Bronchial epithelial cell (primary cell): ENCODE measurements around the gene ZCCHC8. TPM values are rescaled to one million over a fixed set of nuclear protein-coding genes. Genes with fewer than 3 reads are reported as not detected.

Experiments used
- DNase-seq: peaks from one replicate; pipeline ENCODE4 v3.0.0-alpha.2; 2010; ENCODE audit warnings: low read depth
- FAIRE-seq: peaks from 2 replicates; lab custom pipeline; 2011; peaks lifted over from hg19 to GRCh38; lab: Jason Lieb, UNC
- H3K27me3 ChIP-seq: 2 replicates; pipeline ENCODE4 v1.5.1; 2011; ENCODE audit warnings: low read length; ENCODE audit not compliant: control insufficient read depth, insufficient read depth
- H3K36me3 ChIP-seq: 2 replicates; pipeline ENCODE4 v1.5.1; 2011; ENCODE audit warnings: low read length; ENCODE audit not compliant: control insufficient read depth, insufficient read depth
- H3K4me3 ChIP-seq: 2 replicates; pipeline ENCODE4 v1.5.1; 2011; ENCODE audit warnings: mild to moderate bottlenecking, low read depth, low read length, control low read depth
- CTCF ChIP-seq: IDR thresholded peaks from 2 replicates; pipeline ENCODE4 v1.5.1; 2011; ENCODE audit warnings: mild to moderate bottlenecking, moderate library complexity, low read length, control low read depth, inconsistent platforms; ENCODE audit not compliant: insufficient read depth, severe bottlenecking
- total RNA-seq: library from RNA; depleted of rRNA; stranded (reverse); fragments of >200 nt; gene quantifications from 2 replicates; pipeline ENCODE4 v1.2.1, GENCODE V29; 2014

ZCCHC8 gene
- total RNA-seq, 1 donor from 2014 or later: 12.9 TPM

GRCh38 chr12:122460061-122460460 lies 40.7 kb downstream of the ZCCHC8 start:
- FAIRE-seq: no peak
- no peak for DNase-seq

GRCh38 chr12:122459211-122459610 lies 41.5 kb downstream of the ZCCHC8 start:
- H3K27me3 ChIP-seq: no peaks in the 10 kb centered on the region
- FAIRE-seq: no peak
- no peak overlapping the region for H3K4me3 ChIP-seq
- H3K36me3 ChIP-seq: no peaks in the 10 kb centered on the region
- DNase-seq: no peak
- no peak for TF ChIP-seq CTCF

More at GRCh38 chr12:122460061-122460460, 40.7 kb downstream of the ZCCHC8 start:
- Histone ChIP-seq H3K36me3 (no peaks in the 10 kb centered on the region), H3K27me3 (no peaks in the 10 kb centered on the region), H3K4me3 (no peak overlapping the region)
- TF ChIP-seq CTCF: no peak

GRCh38 chr12:122458105-122459035 lies 42.4 kb downstream of the ZCCHC8 start:
- no peaks in the 10 kb centered on the region for H3K27me3 ChIP-seq
- no peak for TF ChIP-seq CTCF
- FAIRE-seq (no peak), DNase-seq (no peak)
- no peaks in the 10 kb centered on the region for H3K36me3 ChIP-seq
- H3K4me3 ChIP-seq: no peak overlapping the region

GRCh38 chr12:122457627-122458026 lies 43.1 kb downstream of the ZCCHC8 start:
- H3K36me3 ChIP-seq: no peaks in the 10 kb centered on the region
- DNase-seq (no peak), FAIRE-seq (no peak)
- no peak overlapping the region for H3K4me3 ChIP-seq
- no peaks in the 10 kb centered on the region for H3K27me3 ChIP-seq
- no peak for TF ChIP-seq CTCF

GRCh38 chr12:122454739-122455138 lies 46.0 kb downstream of the ZCCHC8 start:
- Histone ChIP-seq H3K27me3 (no peaks in the 10 kb centered on the region), H3K36me3 (no peaks in the 10 kb centered on the region), H3K4me3 (no peak overlapping the region)
- no peak for TF ChIP-seq CTCF
- no peak for FAIRE-seq
- no peak for DNase-seq

GRCh38 chr12:122454250-122454721 lies 46.4 kb downstream of the ZCCHC8 start:
- FAIRE-seq (no peak), DNase-seq (no peak)
- Histone ChIP-seq H3K36me3 (no peaks in the 10 kb centered on the region), H3K27me3 (no peaks in the 10 kb centered on the region), H3K4me3 (no peak overlapping the region)
- no peak for TF ChIP-seq CTCF
